ENCODE measurements around the gene LRRTM4.

DNA sequence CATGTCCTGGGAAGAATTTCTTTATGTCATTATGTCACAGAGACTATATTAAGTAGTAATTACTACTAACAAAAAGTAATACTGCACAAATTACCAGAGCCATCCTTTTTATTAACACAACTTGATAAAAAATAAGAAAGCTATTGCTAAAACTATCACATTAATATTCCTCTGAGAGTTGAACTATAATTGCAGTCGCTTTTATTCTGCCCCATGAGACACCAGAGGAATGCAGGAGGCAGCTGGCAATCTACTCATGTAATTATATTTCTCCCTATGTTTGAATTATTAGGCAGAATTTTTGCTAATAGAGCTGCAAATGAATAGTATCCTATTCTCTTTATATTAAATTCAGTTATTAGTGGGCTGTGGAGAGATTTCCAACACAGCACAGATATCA, 220.7 kb downstream of the LRRTM4 start:
- no peak for TF ChIP-seq POLR2A (IDR thresholded peaks at IDR 0.05)
- TF ChIP-seq, protein P1, sequence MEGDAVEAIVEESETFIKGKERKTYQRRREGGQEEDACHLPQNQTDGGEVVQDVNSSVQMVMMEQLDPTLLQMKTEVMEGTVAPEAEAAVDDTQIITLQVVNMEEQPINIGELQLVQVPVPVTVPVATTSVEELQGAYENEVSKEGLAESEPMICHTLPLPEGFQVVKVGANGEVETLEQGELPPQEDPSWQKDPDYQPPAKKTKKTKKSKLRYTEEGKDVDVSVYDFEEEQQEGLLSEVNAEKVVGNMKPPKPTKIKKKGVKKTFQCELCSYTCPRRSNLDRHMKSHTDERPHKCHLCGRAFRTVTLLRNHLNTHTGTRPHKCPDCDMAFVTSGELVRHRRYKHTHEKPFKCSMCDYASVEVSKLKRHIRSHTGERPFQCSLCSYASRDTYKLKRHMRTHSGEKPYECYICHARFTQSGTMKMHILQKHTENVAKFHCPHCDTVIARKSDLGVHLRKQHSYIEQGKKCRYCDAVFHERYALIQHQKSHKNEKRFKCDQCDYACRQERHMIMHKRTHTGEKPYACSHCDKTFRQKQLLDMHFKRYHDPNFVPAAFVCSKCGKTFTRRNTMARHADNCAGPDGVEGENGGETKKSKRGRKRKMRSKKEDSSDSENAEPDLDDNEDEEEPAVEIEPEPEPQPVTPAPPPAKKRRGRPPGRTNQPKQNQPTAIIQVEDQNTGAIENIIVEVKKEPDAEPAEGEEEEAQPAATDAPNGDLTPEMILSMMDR (IDR thresholded peaks at IDR 0.05), result no peak

Measured in esophagus squamous epithelium (tissue), 4 donors.